Measurements from ENCODE around the gene SSH2.

The SSH2 gene

DNA sequence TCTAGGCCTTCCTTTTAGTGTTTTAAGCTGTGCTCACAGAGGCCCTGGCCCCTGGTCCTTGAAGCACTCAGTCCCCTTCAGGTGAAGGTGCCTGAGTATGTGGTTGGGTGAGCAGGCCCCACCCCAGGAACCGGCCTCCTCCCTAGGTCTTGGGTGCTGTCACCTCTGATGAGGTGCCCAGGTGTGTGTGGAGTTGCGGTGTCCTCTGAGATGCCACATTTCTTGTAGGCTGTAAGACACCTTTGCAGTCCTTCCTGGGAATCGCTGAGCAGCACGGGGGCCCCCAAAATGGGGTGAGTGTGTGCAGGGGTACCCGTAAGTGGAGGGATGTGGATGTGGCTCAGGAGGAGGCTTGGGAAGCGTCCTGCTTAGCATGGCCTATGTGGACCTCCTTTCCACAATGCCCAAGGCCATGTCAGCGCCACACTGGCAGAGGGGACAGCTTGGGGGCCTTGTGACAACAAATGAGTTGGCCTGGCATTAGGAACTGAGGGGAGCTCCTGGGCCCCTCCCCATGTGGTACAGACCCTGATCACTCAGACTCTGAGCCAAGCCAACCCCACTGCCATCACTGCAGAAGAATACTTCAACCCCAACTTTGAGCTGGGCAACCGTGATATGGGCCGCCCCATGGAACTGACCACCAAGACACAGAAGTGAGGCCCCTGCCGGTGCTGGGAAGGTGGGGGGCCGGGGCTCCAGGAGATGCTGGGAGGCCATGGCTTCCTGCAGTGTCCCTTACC is 318.5 kb downstream of the SSH2 start:
- no peak for DNase-seq (ENCODE audit: low read depth)

DNA sequence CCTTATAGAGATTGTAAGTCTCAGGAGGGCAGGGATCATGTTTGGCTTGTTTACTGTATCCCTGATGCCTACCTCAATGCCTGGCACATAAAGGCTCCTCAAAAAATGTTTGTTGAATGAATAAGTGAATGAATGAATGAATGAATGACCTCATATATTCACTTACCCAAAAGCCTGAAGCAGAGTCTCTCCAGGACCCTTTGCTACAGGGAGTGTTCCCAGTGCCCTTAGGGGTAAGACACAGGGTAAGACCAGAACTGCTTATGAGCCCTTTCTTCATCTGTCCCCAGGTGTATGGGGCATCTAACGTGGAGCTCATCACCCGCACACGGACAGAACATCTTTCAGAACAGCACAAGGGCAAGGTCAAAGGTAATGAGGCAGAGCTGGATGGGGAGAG is 319.6 kb downstream of the SSH2 start:
- DNase-seq (ENCODE audit: low read depth) = no peak

DNA sequence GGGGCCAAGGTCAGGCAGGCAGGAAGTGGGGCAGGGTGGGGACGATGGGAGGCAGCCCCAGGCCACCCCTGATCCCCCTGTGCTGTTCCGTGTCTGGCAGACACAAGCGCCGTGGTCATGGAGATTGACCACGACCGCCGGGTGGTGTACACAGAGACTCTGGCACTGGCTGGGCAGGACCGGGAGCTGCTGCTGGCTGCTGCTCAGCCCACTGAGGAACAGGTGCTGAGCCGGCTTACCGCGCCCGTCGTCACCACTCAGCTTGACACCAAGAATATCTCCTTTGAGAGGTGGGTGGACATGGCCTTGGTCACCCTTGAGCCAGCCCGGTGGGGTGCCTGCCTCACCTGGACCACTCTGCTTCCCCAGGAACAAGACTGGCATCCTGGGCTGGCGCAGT is 321.0 kb downstream of the SSH2 start:
- DNase-seq (ENCODE audit: low read depth) = no peak

DNA sequence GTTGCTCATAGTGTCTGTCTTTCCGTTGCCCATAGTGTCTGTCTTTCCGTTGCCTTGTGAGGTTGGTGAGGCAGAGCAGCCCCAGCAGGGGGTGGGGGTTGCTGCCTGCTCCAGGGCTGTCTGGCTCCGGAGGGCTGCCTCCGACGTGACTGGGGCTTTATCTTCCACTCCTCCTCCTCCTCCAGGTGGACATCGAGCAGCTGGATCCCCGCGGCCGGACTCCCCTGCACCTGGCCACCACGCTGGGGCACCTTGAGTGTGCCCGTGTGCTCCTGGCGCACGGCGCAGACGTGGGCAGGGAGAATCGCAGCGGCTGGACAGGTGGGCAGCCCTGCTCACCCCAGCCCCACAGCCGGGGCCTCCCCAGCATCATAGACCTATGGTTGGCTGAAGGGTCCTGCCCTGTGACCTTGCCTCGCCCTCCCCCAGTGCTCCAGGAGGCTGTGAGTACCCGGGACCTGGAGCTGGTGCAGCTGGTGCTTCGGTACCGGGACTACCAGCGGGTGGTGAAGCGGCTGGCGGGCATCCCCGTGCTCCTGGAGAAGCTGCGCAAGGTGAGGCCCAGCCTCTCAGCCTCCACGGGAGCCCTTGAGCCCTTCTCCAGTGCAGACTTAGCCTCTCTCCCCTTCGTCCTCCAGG is 322.4 kb downstream of the SSH2 start:
- DNase-seq (ENCODE audit: low read depth) = no peak

DNA sequence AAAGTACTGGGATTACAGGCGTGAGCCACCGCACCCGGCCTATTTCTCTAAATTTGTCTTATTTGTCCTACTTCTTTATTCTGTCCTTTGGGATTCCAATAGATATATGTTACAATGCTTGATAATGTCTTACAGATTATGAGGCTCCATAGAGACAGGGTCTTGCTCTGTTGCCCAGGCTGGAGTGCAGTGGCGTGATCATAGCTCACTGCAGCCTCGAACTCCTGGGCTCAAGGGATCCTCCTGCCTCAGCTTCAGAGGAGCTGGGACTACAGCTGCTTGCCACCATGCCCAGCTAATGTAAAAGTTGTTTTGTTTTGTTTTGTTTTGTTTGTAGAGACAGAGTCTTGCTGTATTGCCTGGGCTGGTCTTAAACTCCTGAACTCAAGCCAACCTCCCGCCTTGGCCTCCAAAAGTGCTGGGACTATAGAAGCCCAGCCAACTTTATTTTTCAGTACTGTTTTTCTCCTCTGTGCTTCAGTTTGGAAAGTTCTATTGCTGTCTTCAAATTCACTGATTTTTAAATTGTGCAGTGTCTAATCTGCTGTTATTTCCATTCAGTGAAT is 326.8 kb downstream of the SSH2 start:
- DNase-seq (ENCODE audit: low read depth) = no peak

DNA sequence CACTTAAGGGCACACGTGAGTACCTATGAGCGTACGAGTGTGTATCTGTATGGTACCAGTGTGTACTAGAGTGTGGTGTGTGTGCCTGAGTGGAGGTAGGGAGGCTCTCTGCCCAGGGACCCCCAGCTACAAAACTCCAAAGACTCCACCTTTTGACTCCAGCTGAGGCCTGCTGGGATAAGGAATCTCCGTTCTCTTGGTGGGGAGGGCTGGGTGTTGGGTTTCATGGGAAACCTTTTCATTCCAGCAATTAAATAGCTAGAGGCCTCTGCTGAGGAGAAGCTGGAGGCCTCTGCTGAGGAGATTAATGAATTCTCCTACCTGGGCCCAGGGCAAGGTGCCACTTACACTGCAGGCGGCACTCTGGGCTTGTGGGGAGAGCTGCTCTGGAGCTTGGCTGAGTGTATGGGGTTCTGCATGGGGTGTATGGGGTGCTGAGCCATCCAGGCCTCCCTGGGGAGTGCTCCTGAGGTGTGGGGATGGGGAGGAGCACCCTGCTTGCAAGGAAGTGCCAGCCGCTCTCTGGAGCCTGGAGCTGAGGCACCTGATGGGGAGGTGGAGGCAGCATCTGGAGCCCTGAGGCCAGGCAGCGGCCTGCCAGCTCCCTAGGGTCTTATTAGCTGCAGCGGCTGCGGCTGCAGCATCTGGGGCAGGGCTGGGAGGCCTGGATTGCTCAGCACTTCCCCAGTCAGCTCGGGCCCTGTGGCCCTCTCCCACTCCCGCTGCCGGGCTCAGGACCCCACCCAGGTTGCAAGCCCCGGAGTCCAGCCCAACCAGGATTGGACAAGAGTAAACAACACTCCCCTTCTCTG is 332.5 kb downstream of the SSH2 start:
- no peak for DNase-seq (ENCODE audit: low read depth)

DNA sequence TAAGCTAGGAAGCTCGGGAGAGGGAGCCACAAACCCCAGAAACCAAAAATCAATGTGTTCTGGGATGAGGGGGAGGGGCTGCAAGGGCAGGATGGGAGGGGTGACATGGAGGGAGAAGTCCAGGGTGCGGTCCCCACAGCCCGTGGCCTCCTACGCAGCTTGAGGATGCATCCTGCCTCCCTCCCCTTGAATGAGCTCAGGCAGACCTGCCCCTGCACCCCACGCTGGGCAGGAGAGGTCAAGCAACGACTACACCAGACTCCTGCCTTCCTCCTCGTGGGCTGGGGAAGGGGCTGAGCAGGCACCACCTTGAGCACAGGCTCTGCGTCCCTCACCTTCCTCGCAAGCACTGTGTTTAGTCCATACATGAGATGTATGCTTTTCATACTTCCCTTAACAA is 333.2 kb downstream of the SSH2 start:
- no peak for DNase-seq (ENCODE audit: low read depth)

DNA sequence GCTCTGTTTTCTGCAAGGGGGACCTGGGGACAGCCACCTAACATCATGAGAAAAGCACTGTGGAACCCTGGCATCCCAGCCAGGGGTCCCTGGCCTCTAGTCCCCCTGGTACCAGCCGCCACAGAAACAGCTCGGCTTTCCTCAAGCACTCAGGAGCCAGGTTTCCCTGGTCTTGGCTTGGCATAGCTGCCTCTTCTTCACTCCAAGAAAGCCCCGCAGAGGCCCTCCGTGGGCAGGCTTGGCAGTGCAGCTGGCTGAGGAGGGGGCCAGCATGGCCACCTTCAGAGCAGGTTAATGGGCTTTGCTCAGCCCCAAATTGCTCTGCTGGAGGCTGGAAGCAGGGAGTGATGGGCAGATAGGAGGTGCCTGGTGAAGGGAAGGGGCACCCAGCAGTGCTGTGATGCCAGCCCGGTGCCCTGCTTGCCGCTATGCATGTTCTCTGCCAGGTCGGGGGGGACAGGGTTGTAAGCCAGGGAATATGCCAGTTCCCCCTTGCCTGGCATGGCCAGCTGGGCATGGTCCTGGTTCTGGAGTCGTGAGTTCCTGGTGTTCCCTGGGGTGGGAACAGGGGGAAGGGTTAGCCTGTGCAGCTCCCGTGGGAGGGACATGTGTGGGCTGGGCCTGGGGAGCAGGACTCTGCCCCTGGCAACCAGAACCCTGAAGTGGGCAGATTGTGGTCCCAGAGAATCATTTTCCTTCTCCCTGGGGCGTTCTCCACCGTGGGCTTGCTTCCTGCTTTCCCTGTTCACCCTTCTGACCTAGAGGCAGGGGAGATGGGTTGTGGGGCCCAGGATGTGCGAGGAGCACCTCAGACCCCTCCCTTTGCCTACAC is 333.9 kb downstream of the SSH2 start:
- DNase-seq (ENCODE audit: low read depth) = no peak

DNA sequence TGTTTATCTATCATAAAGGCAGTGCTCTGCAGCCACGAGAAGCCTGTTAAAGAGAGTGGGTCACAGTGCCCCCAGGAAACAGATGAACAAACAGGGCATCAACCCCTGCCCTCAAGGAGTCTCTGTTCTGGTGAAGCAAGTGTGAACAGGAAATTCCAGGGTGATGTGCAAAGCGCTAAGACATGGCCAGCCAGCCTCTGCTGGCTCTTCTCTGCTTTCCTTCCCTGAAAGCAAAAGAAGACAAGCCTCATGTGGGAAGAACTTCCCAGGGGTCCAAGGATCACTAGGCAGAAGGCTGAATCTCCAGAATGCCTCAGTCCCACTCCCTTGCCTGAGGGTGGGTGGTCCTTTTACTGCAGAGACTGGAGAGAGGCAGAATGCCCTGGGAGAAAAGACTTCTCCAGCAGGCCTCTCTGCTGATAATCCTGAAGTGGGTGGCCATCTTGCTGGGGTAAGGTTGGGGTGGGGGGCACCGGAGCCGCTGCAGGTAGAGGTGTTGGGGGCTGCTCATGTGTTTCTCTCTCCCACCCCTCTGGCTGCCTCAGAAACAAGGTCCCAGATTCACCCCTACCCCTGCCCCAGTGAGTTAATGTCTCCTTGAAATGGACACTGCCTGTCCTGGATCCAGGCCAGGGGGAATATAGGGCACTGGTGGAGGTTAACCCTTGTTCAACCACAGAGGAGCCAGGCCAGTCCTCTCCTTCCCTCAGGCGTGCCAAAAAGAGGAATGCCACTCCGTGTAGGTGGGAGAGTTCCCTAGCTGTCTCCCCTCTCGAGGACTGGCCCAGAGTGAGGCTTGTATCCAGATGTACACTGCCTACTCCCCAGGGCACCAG is 334.7 kb downstream of the SSH2 start:
- no peak for DNase-seq (ENCODE audit: low read depth)

DNA sequence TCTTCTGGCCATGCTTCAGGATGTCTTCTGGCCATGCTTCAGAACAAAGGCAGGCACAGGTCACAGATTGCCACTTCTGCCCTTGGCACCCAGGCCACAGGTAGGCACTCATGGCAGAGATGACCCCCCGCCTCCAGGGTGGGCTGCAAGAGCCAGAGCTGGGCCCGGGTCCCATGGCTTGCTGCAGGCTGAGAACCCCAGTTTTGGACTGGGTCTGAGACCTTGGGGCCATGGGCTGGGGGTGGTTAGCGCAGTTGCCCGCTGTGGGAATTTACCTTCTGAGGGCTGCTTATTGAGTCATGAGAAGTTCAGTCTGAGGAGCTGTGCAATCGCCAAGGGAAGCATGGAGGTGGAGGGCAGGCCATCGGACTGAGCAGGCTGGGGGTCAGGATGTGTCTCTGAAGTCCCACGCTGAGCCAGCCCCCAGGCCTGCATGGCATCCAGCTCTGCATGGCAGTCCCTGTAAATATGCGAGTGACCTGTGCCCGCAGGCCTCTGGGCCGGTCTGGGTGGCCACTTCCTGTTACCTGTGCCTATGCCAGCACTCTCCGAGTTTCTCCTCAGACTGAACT is 335.4 kb downstream of the SSH2 start:
- no peak for DNase-seq (ENCODE audit: low read depth)

DNA sequence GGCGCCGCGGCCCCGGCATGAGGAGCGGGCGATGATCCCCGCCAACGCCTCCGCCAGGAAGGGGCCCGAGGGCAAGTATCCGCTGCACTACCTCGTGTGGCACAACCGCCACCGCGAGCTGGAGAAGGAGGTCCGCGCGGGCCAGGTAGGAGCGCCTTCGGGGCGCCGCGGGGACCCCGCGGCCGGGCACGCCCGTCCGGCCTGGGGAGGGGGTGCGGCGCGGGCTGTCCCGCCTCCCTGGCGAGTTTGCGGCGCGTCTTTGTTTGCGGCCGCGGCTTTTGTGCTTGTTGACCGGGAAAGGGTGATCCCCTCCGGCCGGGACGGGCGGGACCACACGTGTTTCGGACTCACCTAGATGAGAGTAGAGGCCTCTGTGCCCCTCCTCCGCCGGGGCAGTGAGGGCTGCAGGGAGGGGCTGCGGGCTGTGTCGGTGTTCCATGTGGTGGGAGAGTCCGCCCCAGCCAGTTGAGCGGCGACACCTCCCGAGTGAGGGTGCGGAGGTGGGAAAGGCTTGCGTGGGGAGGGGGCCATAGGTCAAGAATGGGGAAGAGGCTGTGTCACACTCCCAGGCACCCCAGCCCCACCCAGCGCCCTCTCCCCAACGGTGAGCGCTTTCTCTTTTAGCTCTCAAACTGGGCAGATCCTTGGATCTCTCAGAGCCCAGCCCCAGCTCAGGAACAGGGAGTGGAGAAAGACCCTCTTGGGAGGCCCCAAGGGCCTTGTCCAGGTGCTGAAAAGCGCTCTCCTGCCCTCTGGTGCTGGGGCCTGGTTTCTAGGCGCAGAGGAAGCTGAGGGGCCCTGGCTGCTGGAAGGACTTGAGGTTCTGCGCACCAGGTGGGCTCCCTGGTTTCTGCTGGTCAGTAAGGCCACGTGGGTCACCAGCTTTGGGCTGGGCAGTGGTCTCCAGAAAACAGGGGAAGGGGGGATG is 336.2 kb downstream of the SSH2 start:
- DNase-seq (ENCODE audit: low read depth) = no peak

DNA sequence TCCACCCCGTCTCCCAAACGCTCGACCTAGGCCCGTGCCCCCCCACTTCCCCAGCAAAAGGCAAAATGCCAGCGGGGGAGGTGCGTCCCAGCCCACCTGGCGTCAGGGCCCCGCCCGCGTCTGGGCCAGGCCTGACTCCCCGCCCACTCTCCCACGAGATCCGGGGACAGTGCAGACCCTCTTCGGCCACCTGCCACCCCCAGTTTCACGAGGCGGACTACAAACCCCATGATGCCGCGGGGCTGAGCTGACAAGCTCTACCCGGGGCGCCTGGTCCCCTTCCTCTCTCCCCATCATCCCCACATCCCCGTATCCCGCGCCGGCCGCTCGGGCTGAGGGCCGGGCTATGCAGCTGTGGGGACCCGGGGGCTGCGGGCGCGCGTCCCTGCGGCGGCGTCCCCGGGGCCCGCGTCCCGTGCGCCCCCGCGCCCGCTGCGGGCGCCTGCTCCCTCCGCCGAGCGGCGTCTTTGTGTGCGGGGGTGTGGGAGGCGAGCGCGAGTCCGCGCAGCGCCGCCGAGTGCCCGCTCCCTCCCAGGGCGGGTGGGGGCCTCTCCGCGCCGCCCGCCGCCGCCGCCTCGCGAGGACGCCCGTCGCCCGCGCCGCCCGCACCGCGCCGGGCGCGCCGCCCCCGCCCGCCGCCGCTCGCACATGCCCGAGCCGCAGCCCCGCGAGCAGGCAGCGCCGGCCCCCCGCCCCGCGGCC is 337.0 kb downstream of the SSH2 start, which contains the start of gene ANKRD13B:
TSS of gene ANKRD13B (plus strand) at position 283 of the 702 bp plus-strand sequence. CDS start 490 bp downstream, outside the sequence.
- no peak for DNase-seq (ENCODE audit: low read depth)

DNA sequence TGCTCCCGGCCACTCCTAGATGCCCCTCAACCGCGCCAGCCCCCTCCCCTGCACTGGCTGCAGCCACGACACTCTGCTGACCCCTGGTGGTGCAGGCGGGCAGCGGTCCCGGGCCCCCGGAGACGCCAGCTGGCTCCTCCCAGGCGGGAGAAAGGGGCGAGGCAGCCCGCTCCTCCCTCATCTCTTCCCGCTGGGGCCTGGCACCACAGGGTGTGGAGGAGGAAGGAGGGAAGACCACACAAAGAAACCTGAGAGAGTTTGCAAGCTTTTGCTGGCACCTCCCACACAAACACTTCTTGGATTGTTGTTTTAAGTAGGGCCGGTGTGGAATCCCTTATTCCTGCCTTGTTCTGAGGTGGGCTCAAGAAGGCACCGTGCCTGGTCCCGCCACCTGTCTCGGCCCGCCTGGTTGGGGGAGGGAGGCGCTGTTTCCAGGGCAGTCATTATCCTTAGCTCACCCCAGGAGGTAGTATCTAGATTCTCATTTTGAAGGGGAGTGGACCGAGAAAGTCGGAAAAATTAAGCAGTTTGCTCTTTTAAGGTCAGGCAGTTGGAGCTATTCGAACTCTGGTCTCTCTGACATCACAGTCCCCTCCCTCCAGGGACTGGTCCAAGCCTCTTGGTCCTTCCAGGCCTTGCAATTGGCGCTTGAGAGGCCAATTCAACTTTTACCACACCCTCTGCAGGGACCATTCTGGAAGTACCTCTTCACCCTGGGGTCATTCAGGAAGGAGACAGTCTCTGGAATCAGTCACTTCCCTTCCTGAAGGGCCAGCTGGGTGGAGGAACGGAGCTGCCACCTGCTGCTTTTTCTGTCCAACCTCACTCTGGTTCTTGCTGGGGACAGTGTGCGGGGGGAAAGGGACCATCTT is 338.1 kb downstream of the SSH2 start:
- peak; percentile 72 for DNase-seq (ENCODE audit: low read depth)

DNA sequence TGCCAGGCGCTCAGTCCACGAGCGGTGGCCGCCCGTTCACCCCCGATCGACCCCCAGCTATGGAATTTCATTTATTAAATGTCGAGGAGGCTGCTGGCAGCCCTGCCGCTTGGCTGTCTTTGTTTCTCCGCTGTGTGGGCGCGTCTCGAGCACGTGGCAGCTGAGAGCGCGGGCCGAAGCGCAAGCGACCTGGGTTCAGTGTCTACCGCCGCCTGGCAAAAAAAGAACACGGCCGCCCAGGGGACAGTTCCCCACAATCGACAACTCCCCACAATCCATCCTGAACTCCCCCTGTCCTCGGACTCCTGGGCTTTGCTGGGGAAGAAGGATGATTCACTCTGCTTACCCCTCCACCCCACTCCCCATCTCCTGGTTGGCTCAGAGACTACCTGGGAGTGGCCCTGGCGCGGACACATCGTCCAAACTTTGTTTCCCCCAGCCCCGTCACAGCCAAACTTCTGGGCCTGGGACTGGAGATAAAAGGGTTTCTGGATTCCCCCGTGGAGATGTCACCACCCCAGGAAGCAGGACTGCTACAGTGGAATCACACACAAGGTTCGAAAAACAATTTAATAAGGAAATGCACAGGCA is 338.8 kb downstream of the SSH2 start:
- peak; percentile 68 for DNase-seq (ENCODE audit: low read depth)

DNA sequence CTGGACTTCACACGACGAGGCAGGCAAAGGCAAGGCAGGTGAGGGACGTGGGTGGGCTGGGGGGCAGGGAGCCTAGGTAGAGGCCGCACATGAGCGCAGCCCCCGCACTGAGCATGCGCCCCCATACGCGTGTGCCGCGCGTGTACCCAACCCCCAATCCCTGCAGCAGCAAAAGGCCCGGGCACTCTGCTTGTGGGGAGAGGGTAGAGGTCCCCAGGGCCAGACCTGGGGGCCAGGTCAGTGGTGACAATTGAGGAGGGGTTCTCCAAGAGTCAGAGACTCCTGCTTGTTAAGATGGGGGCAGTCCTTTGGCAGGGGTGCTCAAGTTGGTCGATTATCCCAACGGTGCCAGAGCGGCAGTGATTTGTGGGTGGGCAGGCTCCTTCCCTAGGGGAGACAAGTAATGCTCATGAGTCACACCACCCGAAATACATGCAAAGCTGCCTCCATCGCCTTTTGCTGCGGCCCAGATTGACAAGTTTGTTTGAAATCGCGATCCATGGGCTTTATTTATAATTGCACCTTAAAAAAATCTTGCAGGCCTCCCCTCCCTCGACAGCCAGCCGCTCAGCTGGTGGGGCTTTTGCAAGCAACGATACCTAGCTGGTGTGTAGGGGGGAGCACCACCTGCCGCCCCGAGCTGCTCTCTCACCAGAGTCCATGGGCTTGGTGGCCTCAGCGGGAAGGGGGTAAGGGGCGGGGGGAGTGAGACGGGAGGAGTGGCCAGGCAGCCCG is 339.4 kb downstream of the SSH2 start:
- DNase-seq (ENCODE audit: low read depth) = peak; percentile 69
